ENCODE results near the gene UGCG.
A peak's percentile ranks its signal among the peaks of the same experiment; 100 is the strongest.

Gene UGCG

GRCh38 chr9:111963995-111964394 lies 67.4 kb downstream of the UGCG start:
- TF ChIP-seq CTCF (IDR thresholded peaks at IDR 0.05; ENCODE audit: low read depth, low read length): no peak
- DNase-seq (ENCODE audit: extremely low read depth, low read depth): no peak

GRCh38 chr9:111965566-111966019 lies 69.0 kb downstream of the UGCG start:
- peak; percentile 63 for DNase-seq (ENCODE audit: extremely low read depth, low read depth)
- no peak for TF ChIP-seq CTCF (IDR thresholded peaks at IDR 0.05; ENCODE audit: low read depth, low read length)

GRCh38 chr9:111966124-111966723 lies 69.6 kb downstream of the UGCG start:
- DNase-seq (ENCODE audit: extremely low read depth, low read depth): no peak
- no peak for TF ChIP-seq CTCF (IDR thresholded peaks at IDR 0.05; ENCODE audit: low read depth, low read length)

GRCh38 chr9:111966861-111967291 lies 70.3 kb downstream of the UGCG start:
- no peak for DNase-seq (ENCODE audit: extremely low read depth, low read depth)

GRCh38 chr9:111967621-111968020 lies 71.0 kb downstream of the UGCG start:
- no peak for TF ChIP-seq CTCF (IDR thresholded peaks at IDR 0.05; ENCODE audit: low read depth, low read length)
- no peak for DNase-seq (ENCODE audit: extremely low read depth, low read depth)

More at GRCh38 chr9:111966861-111967291, 70.3 kb downstream of the UGCG start:
- TF ChIP-seq CTCF (IDR thresholded peaks at IDR 0.05; ENCODE audit: low read depth, low read length): no peak

GRCh38 chr9:111969061-111969460 lies 72.4 kb downstream of the UGCG start:
- no peak for TF ChIP-seq CTCF (IDR thresholded peaks at IDR 0.05; ENCODE audit: low read depth, low read length)
- no peak for DNase-seq (ENCODE audit: extremely low read depth, low read depth)

- no peak for DNase-seq (ENCODE audit: extremely low read depth, low read depth)
- TF ChIP-seq CTCF (IDR thresholded peaks at IDR 0.05; ENCODE audit: low read depth, low read length): no peak
These were observed 73.0 kb downstream of the UGCG start for GRCh38 chr9:111969622-111970021.

Data from AG09319 (cell line).